ENCODE measurements around the gene NRBP1.
"Not testable (repeated sequence)": the region's sequence is repeated elsewhere in the genome, so short reads cannot be mapped to it uniquely, and the experiment has no call there.

Gene NRBP1

GRCh38 chr2:27407798-27408491 is 20.5 kb upstream of the NRBP1 start:
- DNase-seq (no peak), ATAC-seq (replicated peaks) (no peak)
- peaks cover 9 to 13% of the 10 kb centered on the region in 2 donors for H3K27me3 Mint-ChIP-seq
- no peaks in the 10 kb centered on the region for H3K9me3 Mint-ChIP-seq
- H3K4me1 Mint-ChIP-seq (ENCODE audit: low read depth in 2 of 2): peaks cover 22 to 38% of the 10 kb centered on the region in 2 donors
- peaks cover 22% of the 10 kb centered on the region for H3K36me3 Mint-ChIP-seq (ENCODE audit: insufficient read depth)
- peak overlapping the region; percentile 81 to 89 for H3K4me3 Mint-ChIP-seq
- peak overlapping the region; percentile 91 to 93 for H3K27ac Mint-ChIP-seq

GRCh38 chr2:27408601-27409320 is 19.7 kb upstream of the NRBP1 start:
- ATAC-seq (replicated peaks) (no peak), DNase-seq (no peak)
- Mint-ChIP-seq H3K27me3 (peaks cover 12 to 18% of the 10 kb centered on the region in 2 donors), H3K27ac (peak overlapping the region; percentile 91 to 93), H3K4me3 (peak overlapping the region; percentile 81 to 89), H3K9me3 (no peaks in the 10 kb centered on the region), H3K4me1 (ENCODE audit: low read depth in 2 of 2) (peaks cover 22 to 34% of the 10 kb centered on the region in 2 donors), H3K36me3 (ENCODE audit: insufficient read depth) (peaks cover 21% of the 10 kb centered on the region)

- Mint-ChIP-seq H3K9me3 (no peaks in the 10 kb centered on the region), H3K4me3 (peak within 1 kb of the TSS; percentile 81 to 89), H3K27ac (peak within 1 kb of the TSS; percentile 91 to 93), H3K4me1 (ENCODE audit: low read depth in 2 of 2) (peaks cover 22 to 34% of the 10 kb centered on the region in 2 donors), H3K36me3 (ENCODE audit: insufficient read depth) (peaks cover 14% of the 10 kb centered on the region), H3K27me3 (peaks cover 12 to 18% of the 10 kb centered on the region in 2 donors)
- ATAC-seq (replicated peaks) (peak; percentile 96), DNase-seq (peak; percentile 96)
These were observed 18.9 kb upstream of the NRBP1 start, which contains the start of gene PPM1G for GRCh38 chr2:27409321-27410073. Gene PPM1G (minus strand): TSS chr2:27409591. CDS start chr2:27409422, 169 bp downstream.

- DNase-seq (no peak), ATAC-seq (replicated peaks) (no peak)
- Mint-ChIP-seq H3K4me3 (no peak overlapping the region), H3K27ac (no peak overlapping the region), H3K9me3 (no peaks in the 10 kb centered on the region), H3K36me3 (ENCODE audit: insufficient read depth) (peaks cover 6% of the 10 kb centered on the region), H3K4me1 (ENCODE audit: low read depth in 2 of 2) (peaks cover 13 to 15% of the 10 kb centered on the region in 2 donors), H3K27me3 (peaks cover 12 to 18% of the 10 kb centered on the region in 2 donors)
These were observed 15.8 kb upstream of the NRBP1 start for GRCh38 chr2:27412419-27413152.

GRCh38 chr2:27416151-27416550 is 12.3 kb upstream of the NRBP1 start:
- no peak for ATAC-seq (replicated peaks)
- no peak for DNase-seq
- H3K36me3 Mint-ChIP-seq (ENCODE audit: insufficient read depth): peaks cover 3% of the 10 kb centered on the region
- no peaks in the 10 kb centered on the region for H3K9me3 Mint-ChIP-seq
- no peak overlapping the region for H3K4me3 Mint-ChIP-seq
- H3K4me1 Mint-ChIP-seq (ENCODE audit: low read depth in 2 of 2): no peaks in the 10 kb centered on the region
- H3K27ac Mint-ChIP-seq: no peak overlapping the region
- peaks cover 12 to 18% of the 10 kb centered on the region in 2 donors for H3K27me3 Mint-ChIP-seq

GRCh38 chr2:27420996-27421395 is 7.4 kb upstream of the NRBP1 start:
- H3K36me3 Mint-ChIP-seq (ENCODE audit: insufficient read depth): peaks cover under 1% of the 10 kb centered on the region
- ATAC-seq (replicated peaks): no peak
- H3K27ac Mint-ChIP-seq: no peak overlapping the region
- H3K9me3 Mint-ChIP-seq: no peaks in the 10 kb centered on the region
- H3K27me3 Mint-ChIP-seq: no peaks in the 10 kb centered on the region
- H3K4me1 Mint-ChIP-seq (ENCODE audit: low read depth in 2 of 2): no peaks in the 10 kb centered on the region
- H3K4me3 Mint-ChIP-seq: no peak overlapping the region
- no peak for DNase-seq

- no peaks in the 10 kb centered on the region for H3K27me3 Mint-ChIP-seq
- no peak for ATAC-seq (replicated peaks)
- H3K27ac Mint-ChIP-seq: no peak overlapping the region
- DNase-seq: no peak
- H3K9me3 Mint-ChIP-seq: no peaks in the 10 kb centered on the region
- no peaks in the 10 kb centered on the region for H3K4me1 Mint-ChIP-seq (ENCODE audit: low read depth in 2 of 2)
- no peak overlapping the region for H3K4me3 Mint-ChIP-seq
- no peaks in the 10 kb centered on the region for H3K36me3 Mint-ChIP-seq (ENCODE audit: insufficient read depth)
These were observed 6.7 kb upstream of the NRBP1 start for GRCh38 chr2:27421660-27422250.

- no peak for ATAC-seq (replicated peaks)
- Mint-ChIP-seq H3K4me1 (ENCODE audit: low read depth in 2 of 2) (peaks cover 5 to 6% of the 10 kb centered on the region in 2 donors), H3K36me3 (ENCODE audit: insufficient read depth) (no peaks in the 10 kb centered on the region), H3K9me3 (no peaks in the 10 kb centered on the region), H3K27me3 (no peaks in the 10 kb centered on the region), H3K27ac (no peak overlapping the region), H3K4me3 (no peak overlapping the region)
- DNase-seq: no peak
These were observed 5.5 kb upstream of the NRBP1 start for GRCh38 chr2:27422958-27423357.

GRCh38 chr2:27425039-27425438 is 3.4 kb upstream of the NRBP1 start:
- H3K9me3 Mint-ChIP-seq; H3K27me3 Mint-ChIP-seq; H3K4me3 Mint-ChIP-seq; DNase-seq; H3K27ac Mint-ChIP-seq; ATAC-seq (replicated peaks): not testable (repeated sequence)
- Mint-ChIP-seq H3K4me1 (ENCODE audit: low read depth in 2 of 2) (peaks cover 16% of the 10 kb centered on the region in 2 donors), H3K36me3 (ENCODE audit: insufficient read depth) (peaks cover 12% of the 10 kb centered on the region)

GRCh38 chr2:27427863-27428212 is 593 bp upstream of the NRBP1 start:
- H3K27ac Mint-ChIP-seq: peak overlapping the region; percentile 94 to 95
- peaks cover 26 to 29% of the 10 kb centered on the region in 2 donors for H3K4me1 Mint-ChIP-seq (ENCODE audit: low read depth in 2 of 2)
- no peak for ATAC-seq (replicated peaks)
- H3K27me3 Mint-ChIP-seq: no peaks in the 10 kb centered on the region
- H3K36me3 Mint-ChIP-seq (ENCODE audit: insufficient read depth): peaks cover 24% of the 10 kb centered on the region
- no peak for DNase-seq
- H3K4me3 Mint-ChIP-seq: peak overlapping the region; percentile 93 to 95
- no peaks in the 10 kb centered on the region for H3K9me3 Mint-ChIP-seq

- H3K4me1 Mint-ChIP-seq (ENCODE audit: low read depth in 2 of 2): peaks cover 33 to 40% of the 10 kb centered on the region in 2 donors
These were observed 629 bp downstream of the NRBP1 start for GRCh38 chr2:27428978-27429541.

GRCh38 chr2:27431395-27431794 is 3.0 kb downstream of the NRBP1 start:
- DNase-seq (peak in 1 of 3 experiments; percentile 19), ATAC-seq (replicated peaks) (peak; percentile 11)
- Mint-ChIP-seq H3K27ac (peak overlapping the region; percentile 88 to 94), H3K36me3 (ENCODE audit: insufficient read depth) (peaks cover 60% of the 10 kb centered on the region), H3K4me1 (ENCODE audit: low read depth in 2 of 2) (peaks cover 33 to 40% of the 10 kb centered on the region in 2 donors), H3K27me3 (no peaks in the 10 kb centered on the region), H3K4me3 (peak overlapping the region; percentile 93 to 95), H3K9me3 (no peaks in the 10 kb centered on the region)

More at GRCh38 chr2:27428978-27429541, 629 bp downstream of the NRBP1 start:
- peak; percentile 72 for ATAC-seq (replicated peaks)
- no peaks in the 10 kb centered on the region for H3K27me3 Mint-ChIP-seq
- DNase-seq: peak in 2 of 3 experiments; percentile 57 to 63
- peak overlapping the region; percentile 94 to 95 for H3K27ac Mint-ChIP-seq
- H3K9me3 Mint-ChIP-seq: no peaks in the 10 kb centered on the region
- H3K36me3 Mint-ChIP-seq (ENCODE audit: insufficient read depth): peaks cover 36% of the 10 kb centered on the region
- peak overlapping the region; percentile 93 to 95 for H3K4me3 Mint-ChIP-seq
